Esophagus squamous epithelium (tissue), 4 donors: ENCODE results near the gene PPA1.

Source experiments
- CTCF ChIP-seq, 6 experiments: fragments of 450-650 bp in 4 of 6; fragments of 200-600 bp in 2 of 6; sonication (generic) in 2 of 6; IDR thresholded peaks; one replicate each; pipeline ENCODE4 v1.5.1; 2016 to 2019; ENCODE audit warnings: antibody characterized with exemption in 6 of 6, mild to moderate bottlenecking in 4 of 6, moderate library complexity in 4 of 6
- POLR2A ChIP-seq, 4 donors: fragments of 450-650 bp; IDR thresholded peaks; one replicate each; pipeline ENCODE4 v1.6.1; 2017; ENCODE audit warnings: antibody characterized with exemption in 4 of 4, mild to moderate bottlenecking in 4 of 4, moderate library complexity in 3 of 4

- TF ChIP-seq POLR2A (IDR thresholded peaks at IDR 0.05), result no peak
- TF ChIP-seq CTCF (IDR thresholded peaks at IDR 0.05), result no peak
Observed at GRCh38 chr10:70254778-70255328, 21.6 kb upstream of the PPA1 start.
